Gastroesophageal sphincter (tissue), 4 donors: ENCODE results near the gene MACIR. TPM values are rescaled to one million over a fixed set of nuclear protein-coding genes. Genes with fewer than 3 reads are reported as not detected.

Experiments used
- ATAC-seq: fragments of 150-250 bp; one replicate; pipeline ENCODE4 v1.9.1; 2016; ENCODE audit warnings: mild to moderate bottlenecking, moderate library complexity
- H3K27ac ChIP-seq, 4 donors: fragments of 200-600 bp; sonication (generic) in 3 of 4; 1 replicate in 3 of 4; 2 replicates in 1 of 4; pipeline ENCODE4 v1.5.1; 2016 to 2019
- H3K27me3 ChIP-seq: fragments of 200-600 bp; sonication (generic); one replicate; pipeline ENCODE4 v1.5.1; 2019
- H3K36me3 ChIP-seq, 2 donors: fragments of 200-600 bp; sonication (generic); one replicate each; pipeline ENCODE4 v1.5.1; 2019; ENCODE audit warnings: control low read depth in 1 of 2
- H3K4me1 ChIP-seq, 3 donors: fragments of 200-600 bp; sonication (generic); 1 replicate in 2 of 3; 2 replicates in 1 of 3; pipeline ENCODE4 v1.5.1; 2016 to 2019; ENCODE audit warnings: control low read depth in 2 of 3
- H3K4me3 ChIP-seq, 2 donors: fragments of 200-600 bp; sonication (generic); one replicate each; pipeline ENCODE4 v1.5.1; 2019; ENCODE audit warnings: mild to moderate bottlenecking in 1 of 2, moderate library complexity in 1 of 2
- H3K9me3 ChIP-seq, 3 donors: fragments of 200-600 bp; sonication (generic); one replicate each; pipeline ENCODE4 v1.5.1; 2017 to 2019; ENCODE audit warnings: control low read depth in 2 of 3
- EP300 ChIP-seq: sonication (generic); formaldehyde crosslinking; IDR thresholded peaks from one replicate; pipeline ENCODE4 v1.6.1; 2017; ENCODE audit warnings: antibody characterized with exemption, mild to moderate bottlenecking
- POLR2A ChIP-seq, 2 donors: fragments of 450-650 bp; IDR thresholded peaks; one replicate each; pipeline ENCODE4 v1.6.1; 2017; ENCODE audit warnings: antibody characterized with exemption in 2 of 2, mild to moderate bottlenecking in 2 of 2, moderate library complexity in 1 of 2
- POLR2AphosphoS5 ChIP-seq: sonication (generic); formaldehyde crosslinking; IDR thresholded peaks from one replicate; pipeline ENCODE4 v1.6.1; 2017; ENCODE audit warnings: antibody characterized with exemption
- WGBS, 2 donors: methylation state at CpG; one replicate each; pipeline ENCODE4 v1.1.5; 2018; ENCODE audit warnings: low coverage in 1 of 2; 5-methylcytosine and 5-hydroxymethylcytosine counted together
- total RNA-seq, 4 donors: library from RNA; depleted of rRNA; stranded (reverse); fragments of >200 nt; gene quantifications; one replicate each; pipeline ENCODE4 v1.1.0, GENCODE V29; 2016
- TF ChIP-seq, protein P1 (sequence below), 4 experiments: fragments of 200-600 bp in 2 of 4; fragments of 450-650 bp in 2 of 4; sonication (generic) in 1 of 4; IDR thresholded peaks; one replicate each; pipeline ENCODE4 v1.5.1; 2017 to 2019; ENCODE audit warnings: antibody characterized with exemption in 4 of 4, mild to moderate bottlenecking in 2 of 4, moderate library complexity in 2 of 4

MACIR gene
- total RNA-seq, 4 donors from 2014 or later = 3.9 to 12.2 (median 8.0) TPM

DNA sequence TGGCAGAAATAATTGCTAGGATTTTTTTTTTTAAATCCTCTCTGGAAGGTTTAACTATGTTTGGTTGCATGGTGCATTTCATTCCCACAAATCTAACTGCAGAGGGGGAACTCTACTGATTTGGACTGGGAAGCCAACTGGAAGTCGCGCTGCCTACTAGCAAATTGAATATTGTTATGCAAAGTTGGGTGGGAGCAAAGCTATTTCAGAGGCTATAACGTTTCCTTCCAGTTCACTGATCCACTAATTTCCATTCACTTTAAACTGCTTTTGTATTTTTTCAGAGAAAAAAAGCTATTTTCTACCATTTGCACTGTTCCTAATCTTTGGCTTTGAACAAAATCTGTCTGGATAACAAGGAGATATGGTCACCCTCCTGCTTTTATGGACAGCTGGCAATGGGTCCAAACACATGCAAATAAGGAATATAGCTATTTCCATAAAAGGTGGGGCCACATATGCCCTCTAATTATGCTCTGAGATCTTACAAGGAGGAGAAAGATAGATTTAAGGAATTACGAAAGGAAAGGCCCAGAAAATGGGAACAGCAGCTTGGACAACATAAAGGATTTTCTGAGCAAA is 40.1 kb downstream of the MACIR start:
- Histone ChIP-seq H3K27ac (no peak overlapping the region), H3K36me3 (no peaks in the 10 kb centered on the region), H3K27me3 (no peaks in the 10 kb centered on the region), H3K4me1 (no peaks in the 10 kb centered on the region), H3K9me3 (no peaks in the 10 kb centered on the region), H3K4me3 (no peak overlapping the region)
- no peak for ATAC-seq
- WGBS, 2 donors = 60 to 71% methylated on average over 2 to 4 of the region's 4 CpGs
- no peak for TF ChIP-seq EP300
- TF ChIP-seq POLR2A (IDR thresholded peaks at IDR 0.05) = no peak
- no peak for TF ChIP-seq POLR2AphosphoS5
- TF ChIP-seq, protein P1, sequence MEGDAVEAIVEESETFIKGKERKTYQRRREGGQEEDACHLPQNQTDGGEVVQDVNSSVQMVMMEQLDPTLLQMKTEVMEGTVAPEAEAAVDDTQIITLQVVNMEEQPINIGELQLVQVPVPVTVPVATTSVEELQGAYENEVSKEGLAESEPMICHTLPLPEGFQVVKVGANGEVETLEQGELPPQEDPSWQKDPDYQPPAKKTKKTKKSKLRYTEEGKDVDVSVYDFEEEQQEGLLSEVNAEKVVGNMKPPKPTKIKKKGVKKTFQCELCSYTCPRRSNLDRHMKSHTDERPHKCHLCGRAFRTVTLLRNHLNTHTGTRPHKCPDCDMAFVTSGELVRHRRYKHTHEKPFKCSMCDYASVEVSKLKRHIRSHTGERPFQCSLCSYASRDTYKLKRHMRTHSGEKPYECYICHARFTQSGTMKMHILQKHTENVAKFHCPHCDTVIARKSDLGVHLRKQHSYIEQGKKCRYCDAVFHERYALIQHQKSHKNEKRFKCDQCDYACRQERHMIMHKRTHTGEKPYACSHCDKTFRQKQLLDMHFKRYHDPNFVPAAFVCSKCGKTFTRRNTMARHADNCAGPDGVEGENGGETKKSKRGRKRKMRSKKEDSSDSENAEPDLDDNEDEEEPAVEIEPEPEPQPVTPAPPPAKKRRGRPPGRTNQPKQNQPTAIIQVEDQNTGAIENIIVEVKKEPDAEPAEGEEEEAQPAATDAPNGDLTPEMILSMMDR (IDR thresholded peaks at IDR 0.05) = no peak

DNA sequence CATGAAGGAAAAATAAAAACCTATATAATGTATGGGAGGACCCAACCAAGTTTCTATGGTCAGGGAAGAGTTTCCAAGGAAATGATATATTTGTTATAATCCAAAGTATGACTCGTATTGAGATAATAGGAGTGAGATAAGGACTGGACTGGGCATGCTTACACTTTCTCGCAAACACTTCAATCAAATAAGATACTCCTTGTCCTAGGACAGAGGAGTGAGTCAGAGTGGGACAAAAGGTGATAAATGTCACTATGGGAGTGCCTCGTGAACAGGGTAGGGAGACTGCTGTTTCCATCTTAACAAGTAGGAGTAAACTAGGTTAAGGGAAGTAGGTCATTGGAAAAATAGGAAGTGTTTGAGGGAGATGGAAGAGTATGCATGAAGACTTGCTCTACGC is 47.2 kb downstream of the MACIR start:
- no peak for TF ChIP-seq POLR2A (IDR thresholded peaks at IDR 0.05)
- TF ChIP-seq EP300 = no peak
- TF ChIP-seq, protein P1 (IDR thresholded peaks at IDR 0.05) = no peak
- no peak for TF ChIP-seq POLR2AphosphoS5
- Histone ChIP-seq H3K4me1 (no peaks in the 10 kb centered on the region), H3K9me3 (no peaks in the 10 kb centered on the region), H3K27ac (no peak overlapping the region), H3K36me3 (no peaks in the 10 kb centered on the region), H3K4me3 (no peak overlapping the region), H3K27me3 (no peaks in the 10 kb centered on the region)
- no peak for ATAC-seq
- 70 to 100% methylated on average over 2 to 4 of the region's 4 CpGs for WGBS, 2 donors

DNA sequence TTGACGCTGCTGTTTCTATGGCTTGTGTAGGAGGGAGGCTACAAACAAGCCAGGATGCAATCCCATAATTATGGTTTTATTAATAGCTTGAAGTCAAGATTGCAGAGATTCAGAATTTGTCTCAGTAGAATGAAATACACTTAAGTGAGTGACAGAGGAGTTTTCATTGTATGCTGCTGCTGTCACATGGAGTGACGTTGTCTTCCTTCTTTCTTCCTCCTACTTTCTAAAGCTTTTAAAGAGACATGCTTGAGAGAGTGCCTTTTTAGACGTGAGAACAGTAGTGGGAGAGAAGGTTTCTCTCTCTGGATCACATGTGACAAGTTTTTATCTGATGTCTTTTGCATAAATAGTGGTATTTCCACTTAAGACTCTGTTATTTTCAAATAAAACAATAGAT is 48.9 kb downstream of the MACIR start:
- no peak for ATAC-seq
- Histone ChIP-seq H3K36me3 (no peaks in the 10 kb centered on the region), H3K4me3 (no peak overlapping the region), H3K9me3 (no peaks in the 10 kb centered on the region), H3K27me3 (no peaks in the 10 kb centered on the region), H3K4me1 (no peaks in the 10 kb centered on the region), H3K27ac (no peak overlapping the region)
- TF ChIP-seq, protein P1 (IDR thresholded peaks at IDR 0.05) = no peak
- TF ChIP-seq POLR2AphosphoS5 (no peak), POLR2A (IDR thresholded peaks at IDR 0.05) (no peak), EP300 (no peak)
- 34 to 71% methylated on average over 2 to 3 of the region's 3 CpGs for WGBS, 2 donors

DNA sequence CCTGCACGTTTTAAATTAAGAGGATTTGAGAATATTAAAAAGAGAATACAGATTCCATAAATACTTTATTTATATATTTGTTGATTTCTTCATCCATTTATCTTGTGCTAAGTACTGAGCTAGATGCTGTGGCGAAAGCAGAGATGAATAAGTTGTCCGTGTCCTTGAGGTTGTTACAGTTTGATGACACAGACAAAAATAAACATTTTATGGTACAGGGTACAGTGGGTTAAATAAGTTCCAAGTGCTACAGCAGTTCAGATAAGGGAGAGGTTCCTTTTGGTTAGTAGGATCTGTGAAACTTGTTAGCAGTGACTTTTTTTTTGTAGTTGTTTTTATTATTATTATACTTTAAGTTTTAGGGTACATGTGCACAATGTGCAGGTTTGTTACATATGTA is 50.2 kb downstream of the MACIR start:
- Histone ChIP-seq H3K4me1 (no peaks in the 10 kb centered on the region), H3K36me3 (no peaks in the 10 kb centered on the region), H3K9me3 (no peaks in the 10 kb centered on the region), H3K4me3 (no peak overlapping the region), H3K27ac (no peak overlapping the region), H3K27me3 (no peaks in the 10 kb centered on the region)
- no peak for ATAC-seq
- TF ChIP-seq POLR2AphosphoS5 = no peak
- TF ChIP-seq, protein P1 (IDR thresholded peaks at IDR 0.05) = no peak
- TF ChIP-seq POLR2A (IDR thresholded peaks at IDR 0.05) = no peak
- no peak for TF ChIP-seq EP300
- 64 to 71% methylated on average over 3 of the region's 3 CpGs for WGBS, 2 donors

DNA sequence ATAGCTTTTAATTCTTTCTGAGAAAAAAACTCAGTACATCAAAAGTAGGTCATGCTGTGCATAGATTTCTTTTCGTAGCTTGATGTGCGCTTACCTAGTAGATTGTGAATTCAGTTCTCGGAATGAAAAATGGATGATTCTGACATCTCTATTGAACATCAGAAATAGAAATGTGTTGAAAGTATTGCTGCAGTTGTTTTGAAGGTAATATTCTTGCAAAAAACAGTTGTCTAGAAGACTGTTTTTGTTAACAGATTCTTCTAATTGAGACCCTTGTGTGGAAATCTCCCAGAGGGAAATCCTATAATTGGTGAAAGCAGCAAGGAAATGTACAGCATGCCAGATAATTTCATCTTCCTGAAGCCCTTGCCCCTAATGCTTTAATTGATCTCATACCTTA is 54.5 kb downstream of the MACIR start:
- Histone ChIP-seq H3K4me3 (no peak overlapping the region), H3K36me3 (no peaks in the 10 kb centered on the region), H3K27ac (no peak overlapping the region), H3K9me3 (no peaks in the 10 kb centered on the region), H3K4me1 (no peaks in the 10 kb centered on the region), H3K27me3 (no peaks in the 10 kb centered on the region)
- 84 to 85% methylated on average over 3 of the region's 3 CpGs for WGBS, 2 donors
- TF ChIP-seq EP300 (no peak), POLR2AphosphoS5 (no peak), POLR2A (IDR thresholded peaks at IDR 0.05) (no peak)
- TF ChIP-seq, protein P1 (IDR thresholded peaks at IDR 0.05) = no peak
- no peak for ATAC-seq
